SK-N-MC (cell line): ENCODE results near the gene ARAP2.

Source experiments
- EZH2 ChIP-seq: fragments of 200-600 bp; sonication (generic); IDR thresholded peaks from one replicate; pipeline ENCODE4 v1.6.1; 2017; ENCODE audit warnings: antibody characterized with exemption
- FOXP2 ChIP-seq: optimal IDR thresholded peaks from 2 replicates; pipeline ENCODE3; 2011; ENCODE audit warnings: mild to moderate bottlenecking, moderate library complexity; ENCODE audit not compliant: insufficient read depth; ENCODE audit errors: extremely low read length, control extremely low read depth
- POLR2AphosphoS5 ChIP-seq: IDR thresholded peaks from 2 replicates; pipeline ENCODE4 v1.6.1; 2012; ENCODE audit warnings: mild to moderate bottlenecking, low read depth, low read length, borderline replicate concordance

DNA sequence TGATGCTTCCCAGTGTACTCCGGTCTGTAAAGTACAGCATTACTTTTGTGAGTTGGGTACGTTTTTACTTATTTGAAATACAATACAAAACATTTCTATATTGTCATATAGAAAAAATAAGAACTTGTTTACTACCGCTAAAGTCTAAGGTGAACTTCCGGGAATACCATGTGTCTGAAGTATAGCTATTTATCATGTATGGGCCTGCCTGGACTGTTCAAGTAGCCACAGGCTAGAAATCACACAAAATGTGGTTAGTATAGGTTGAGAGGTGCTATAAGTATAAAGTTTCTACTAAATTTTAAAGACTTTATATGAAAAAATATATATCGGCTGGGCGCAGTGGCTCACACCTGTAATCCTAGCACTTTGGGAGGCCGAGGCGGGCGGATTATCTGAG, 152.3 kb downstream of the ARAP2 start:
- TF ChIP-seq POLR2AphosphoS5, result no peak
- TF ChIP-seq EZH2, result no peak
- no peak for TF ChIP-seq FOXP2
